Neuronal stem cell (in vitro differentiated cells): ENCODE results near the gene GRIK3.

Source experiments
- DNase-seq: peaks from one replicate; pipeline ENCODE4 v3.0.0-alpha.2; 2013; ENCODE audit warnings: low spot score
- H2AFZ ChIP-seq: one replicate; pipeline ENCODE4 v1.6.1; 2013; ENCODE audit warnings: mild to moderate bottlenecking, low read length, inconsistent platforms
- H2AK5ac ChIP-seq: 2 replicates; pipeline ENCODE4 v1.6.1; 2013; ENCODE audit warnings: low read depth, mild to moderate bottlenecking, inconsistent platforms, low read length, moderate library complexity, mixed read lengths
- H2BK120ac ChIP-seq: 2 replicates; pipeline ENCODE4 v1.6.1; 2013; ENCODE audit warnings: low read depth, mild to moderate bottlenecking, inconsistent platforms, low read length, moderate library complexity, mixed read lengths
- H2BK12ac ChIP-seq: one replicate; pipeline ENCODE4 v1.6.1; 2013; ENCODE audit warnings: low read length, inconsistent platforms
- H2BK15ac ChIP-seq: 2 replicates; pipeline ENCODE4 v1.6.1; 2013; ENCODE audit warnings: mild to moderate bottlenecking, low read length, inconsistent platforms, mixed read lengths
- H2BK5ac ChIP-seq: one replicate; pipeline ENCODE4 v1.6.1; 2013; ENCODE audit warnings: inconsistent platforms, mild to moderate bottlenecking, low read length, moderate library complexity
- H3K14ac ChIP-seq: one replicate; pipeline ENCODE4 v1.6.1; 2013; ENCODE audit warnings: low read length, inconsistent platforms
- H3K18ac ChIP-seq: 2 replicates; pipeline ENCODE4 v1.6.1; 2013; ENCODE audit warnings: low read length, inconsistent platforms
- H3K23ac ChIP-seq: 2 replicates; pipeline ENCODE4 v1.6.1; 2013; ENCODE audit warnings: low read depth, mild to moderate bottlenecking, mixed read lengths, low read length, inconsistent platforms; ENCODE audit not compliant: poor library complexity
- H3K27ac ChIP-seq: replicated peaks from 3 replicates; pipeline ENCODE4 v1.5.1; 2013; ENCODE audit warnings: low read length, inconsistent platforms
- H3K27me3 ChIP-seq, 3 experiments: 2 replicates each; pipeline ENCODE4 v1.6.1; 2013; ENCODE audit warnings: low read length in 3 of 3, mild to moderate bottlenecking in 2 of 3, inconsistent platforms in 1 of 3, low read depth in 1 of 3, mixed read lengths in 1 of 3, moderate library complexity in 1 of 3; ENCODE audit not compliant: control insufficient read depth in 3 of 3, insufficient read depth in 3 of 3
- H3K36me3 ChIP-seq, 2 donors: replicated peaks in 1 of 2; 2 replicates each; pipeline ENCODE4 v1.6.1; 2013; ENCODE audit warnings: low read length in 2 of 2; ENCODE audit not compliant: control insufficient read depth in 2 of 2, insufficient read depth in 2 of 2
- H3K4ac ChIP-seq: 2 replicates; pipeline ENCODE4 v1.6.1; 2013; ENCODE audit warnings: inconsistent platforms, mild to moderate bottlenecking, low read length, moderate library complexity
- H3K4me1 ChIP-seq, 2 donors: 1 replicate in 1 of 2; 2 replicates in 1 of 2; pipeline ENCODE4 v1.6.1; 2013; ENCODE audit warnings: low read length in 2 of 2, low read depth in 1 of 2; ENCODE audit not compliant: control insufficient read depth in 2 of 2, insufficient read depth in 1 of 2
- H3K4me2 ChIP-seq: one replicate; pipeline ENCODE4 v1.6.1; 2013; ENCODE audit warnings: mild to moderate bottlenecking, low read length, inconsistent platforms; ENCODE audit not compliant: insufficient read depth, poor library complexity, severe bottlenecking
- H3K4me3 ChIP-seq, 2 donors: 2 replicates each; pipeline ENCODE4 v1.5.1; 2013; ENCODE audit warnings: low read length in 2 of 2, mild to moderate bottlenecking in 2 of 2, inconsistent platforms in 1 of 2, moderate library complexity in 1 of 2
- H3K79me1 ChIP-seq: one replicate; pipeline ENCODE4 v1.6.1; 2013; ENCODE audit warnings: low read depth, mild to moderate bottlenecking, inconsistent platforms, low read length, moderate library complexity
- H3K9ac ChIP-seq: one replicate; pipeline ENCODE4 v1.6.1; 2013; ENCODE audit warnings: mild to moderate bottlenecking, low read depth, low read length, inconsistent platforms; ENCODE audit not compliant: poor library complexity
- H3K9me3 ChIP-seq, 2 donors: replicated peaks in 1 of 2; 2 replicates each; pipeline versions ENCODE3 to v1.6.1; 2013; ENCODE audit warnings: low read length in 2 of 2, mild to moderate bottlenecking in 2 of 2, inconsistent platforms in 1 of 2, low read depth in 1 of 2, mixed read lengths in 1 of 2, moderate library complexity in 1 of 2; ENCODE audit not compliant: control insufficient read depth in 2 of 2, insufficient read depth in 1 of 2
- H4K8ac ChIP-seq: one replicate; pipeline ENCODE4 v1.6.1; 2013; ENCODE audit warnings: low read depth, mild to moderate bottlenecking, inconsistent platforms, low read length, moderate library complexity
- H4K91ac ChIP-seq: one replicate; pipeline ENCODE4 v1.6.1; 2013; ENCODE audit warnings: low read length, low read depth, mild to moderate bottlenecking, inconsistent platforms; ENCODE audit not compliant: poor library complexity
- WGBS, 2 donors: extraction: QIAGEN DNeasy Blood & Tissue Kit; methylation state at CpG; one replicate each; pipeline ENCODE4 v1.1.7; 2013; ENCODE audit warnings: missing lambda C conversion rate in 2 of 2, mixed read lengths in 1 of 2; ENCODE audit not compliant: insufficient read length in 2 of 2, insufficient replicate concordance in 1 of 2; ENCODE audit errors: extremely low coverage in 2 of 2; 5-methylcytosine and 5-hydroxymethylcytosine counted together

The GRIK3 gene

GRCh38 chr1:36988741-36989193, 45.5 kb downstream of the GRIK3 start:
- WGBS, 2 donors = no CpG with 5 or more reads among the region's 12 CpGs
- H3K27me3 ChIP-seq = peaks cover 0 to 15% (median 0%) of the 10 kb centered on the region in 3 experiments
- no peak overlapping the region for H3K9ac ChIP-seq
- no peak overlapping the region for H3K4me3 ChIP-seq
- no peaks in the 10 kb centered on the region for H3K9me3 ChIP-seq
- no peak overlapping the region for H4K8ac ChIP-seq
- DNase-seq = peak; percentile 32
- H4K91ac ChIP-seq = no peak overlapping the region
- no peaks in the 10 kb centered on the region for H3K36me3 ChIP-seq
- H3K4me2 ChIP-seq = no peak overlapping the region
- H2BK15ac ChIP-seq = no peak overlapping the region
- H3K79me1 ChIP-seq = no peaks in the 10 kb centered on the region
- peak overlapping the region; percentile 79 for H2AK5ac ChIP-seq
- no peak overlapping the region for H3K4ac ChIP-seq
- H3K18ac ChIP-seq = peak overlapping the region; percentile 68
- no peak overlapping the region for H2BK12ac ChIP-seq
- H3K4me1 ChIP-seq = peaks cover 0 to 25% of the 10 kb centered on the region in 2 donors
- peak overlapping the region; percentile 29 for H2BK120ac ChIP-seq
- H3K23ac ChIP-seq = no peak overlapping the region
- H3K27ac ChIP-seq = peak overlapping the region; percentile 59
- H2AFZ ChIP-seq = no peak overlapping the region
- peak overlapping the region; percentile 27 for H2BK5ac ChIP-seq
- no peak overlapping the region for H3K14ac ChIP-seq

DNA sequence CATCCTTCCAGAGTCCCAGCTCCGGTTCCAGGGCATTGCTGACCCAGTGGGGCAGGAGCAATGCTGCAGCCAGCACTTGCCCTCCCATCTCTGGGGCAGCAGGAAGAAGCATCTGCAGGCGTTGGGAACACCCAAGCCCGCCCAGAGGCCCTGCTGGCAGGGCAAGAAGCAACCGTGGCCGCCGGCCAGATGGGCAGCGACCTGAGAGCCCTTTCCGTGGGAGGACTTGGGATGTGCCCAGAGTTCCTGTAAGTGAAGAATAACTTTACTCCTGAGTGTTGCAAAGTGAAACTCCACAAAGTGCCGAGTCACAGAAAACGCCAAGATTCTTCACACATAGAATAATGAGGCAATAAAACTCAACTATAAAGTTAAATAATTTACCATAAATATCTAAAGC, 46.0 kb downstream of the GRIK3 start:
- DNase-seq = no peak
- Histone ChIP-seq H3K27me3 (peaks cover 0 to 15% (median 0%) of the 10 kb centered on the region in 3 experiments), H3K4me1 (peaks cover 0 to 25% of the 10 kb centered on the region in 2 donors), H3K14ac (no peak overlapping the region), H3K18ac (peak overlapping the region; percentile 92), H2BK15ac (peak overlapping the region; percentile 61), H3K9ac (peak overlapping the region; percentile 74), H3K4ac (no peak overlapping the region), H2AK5ac (peak overlapping the region; percentile 40), H3K79me1 (no peaks in the 10 kb centered on the region), H2BK5ac (peak overlapping the region; percentile 67), H2BK12ac (peak overlapping the region; percentile 31), H4K8ac (no peak overlapping the region), H3K9me3 (no peaks in the 10 kb centered on the region), H3K4me3 (no peak overlapping the region), H3K4me2 (no peak overlapping the region), H3K27ac (peak overlapping the region; percentile 59), H3K36me3 (no peaks in the 10 kb centered on the region), H2AFZ (no peak overlapping the region), H2BK120ac (peak overlapping the region; percentile 85), H4K91ac (no peak overlapping the region), H3K23ac (no peak overlapping the region)
- no CpG with 5 or more reads among the region's 10 CpGs for WGBS, 2 donors

GRCh38 chr1:36987276-36987675, 47.0 kb downstream of the GRIK3 start:
- H3K4me1 ChIP-seq = peaks cover 0 to 32% of the 10 kb centered on the region in 2 donors
- no peaks in the 10 kb centered on the region for H3K36me3 ChIP-seq
- no peak overlapping the region for H4K91ac ChIP-seq
- H3K18ac ChIP-seq = peak overlapping the region; percentile 58
- no peaks in the 10 kb centered on the region for H3K9me3 ChIP-seq
- no peak overlapping the region for H4K8ac ChIP-seq
- H2BK120ac ChIP-seq = no peak overlapping the region
- no peak overlapping the region for H3K23ac ChIP-seq
- H3K27me3 ChIP-seq = peaks cover 0 to 15% (median 2%) of the 10 kb centered on the region in 3 experiments
- no peak overlapping the region for H2AFZ ChIP-seq
- H3K9ac ChIP-seq = no peak overlapping the region
- peak overlapping the region; percentile 40 for H2AK5ac ChIP-seq
- H2BK5ac ChIP-seq = no peak overlapping the region
- H2BK15ac ChIP-seq = peak overlapping the region; percentile 4
- H3K14ac ChIP-seq = no peak overlapping the region
- no peak overlapping the region for H3K27ac ChIP-seq
- no peak overlapping the region for H3K4me3 ChIP-seq
- no peaks in the 10 kb centered on the region for H3K79me1 ChIP-seq
- WGBS, 2 donors = no CpG with 5 or more reads among the region's 2 CpGs
- H3K4me2 ChIP-seq = no peak overlapping the region
- H3K4ac ChIP-seq = no peak overlapping the region
- DNase-seq = no peak
- H2BK12ac ChIP-seq = no peak overlapping the region

DNA sequence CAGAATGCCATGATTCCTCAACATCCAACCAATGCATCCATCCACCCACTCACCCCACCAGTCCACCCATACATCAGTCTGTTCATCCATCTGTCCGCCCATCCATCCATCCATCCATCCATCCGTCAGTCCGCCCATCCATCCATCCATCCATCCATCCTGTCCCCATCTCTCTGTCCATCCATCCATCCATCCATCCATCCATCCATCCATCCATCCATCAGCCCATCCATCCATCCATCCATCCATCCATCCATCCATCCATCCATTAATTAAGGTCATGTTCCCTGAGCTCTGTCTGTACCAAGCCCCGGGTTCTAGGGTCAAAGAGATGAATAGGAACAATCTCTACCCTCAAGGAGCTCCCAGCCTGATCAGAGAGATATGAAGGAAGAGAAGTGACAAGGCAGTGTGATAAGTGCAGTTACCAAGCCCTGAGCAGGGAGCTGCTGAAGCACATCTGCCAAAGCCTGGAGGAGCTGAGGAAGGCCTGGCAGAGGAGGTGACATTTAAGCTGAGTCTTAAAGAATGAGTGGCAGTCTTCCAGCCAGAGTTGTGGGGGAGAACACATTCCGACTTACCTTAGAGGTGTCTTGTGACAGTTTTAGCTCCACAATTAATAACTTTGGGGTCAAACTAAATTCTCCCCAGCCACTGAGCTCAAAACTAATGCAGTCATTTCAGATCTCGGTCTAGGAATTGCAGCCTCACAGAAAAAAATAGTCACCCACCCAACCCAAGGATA, 47.9 kb downstream of the GRIK3 start:
- no CpG with 5 or more reads among the region's 6 CpGs for WGBS, 2 donors
- Histone ChIP-seq H3K4me3 (no peak overlapping the region), H2BK5ac (no peak overlapping the region), H4K8ac (no peak overlapping the region), H3K27me3 (peaks cover 0 to 15% (median 2%) of the 10 kb centered on the region in 3 experiments), H4K91ac (no peak overlapping the region), H3K9ac (no peak overlapping the region), H3K18ac (no peak overlapping the region), H3K4ac (no peak overlapping the region), H3K23ac (no peak overlapping the region), H2AK5ac (peak overlapping the region; percentile 8), H3K79me1 (no peaks in the 10 kb centered on the region), H2BK12ac (no peak overlapping the region), H2BK15ac (peak overlapping the region; percentile 79), H3K4me2 (no peak overlapping the region), H2BK120ac (no peak overlapping the region), H3K14ac (no peak overlapping the region), H3K9me3 (no peaks in the 10 kb centered on the region), H3K4me1 (peaks cover 0 to 37% of the 10 kb centered on the region in 2 donors), H2AFZ (no peak overlapping the region), H3K36me3 (no peaks in the 10 kb centered on the region), H3K27ac (no peak overlapping the region)
- DNase-seq = no peak
